ENCODE measurements around the gene SELPLG. TPM values are rescaled to one million over a fixed set of nuclear protein-coding genes. Genes with fewer than 3 reads are reported as not detected.
"Not testable (repeated sequence)": the region's sequence is repeated elsewhere in the genome, so short reads cannot be mapped to it uniquely, and the experiment has no call there.

SELPLG gene
- total RNA-seq, 2 donors from 2014 or later = 4.5 to 12.5 TPM

DNA sequence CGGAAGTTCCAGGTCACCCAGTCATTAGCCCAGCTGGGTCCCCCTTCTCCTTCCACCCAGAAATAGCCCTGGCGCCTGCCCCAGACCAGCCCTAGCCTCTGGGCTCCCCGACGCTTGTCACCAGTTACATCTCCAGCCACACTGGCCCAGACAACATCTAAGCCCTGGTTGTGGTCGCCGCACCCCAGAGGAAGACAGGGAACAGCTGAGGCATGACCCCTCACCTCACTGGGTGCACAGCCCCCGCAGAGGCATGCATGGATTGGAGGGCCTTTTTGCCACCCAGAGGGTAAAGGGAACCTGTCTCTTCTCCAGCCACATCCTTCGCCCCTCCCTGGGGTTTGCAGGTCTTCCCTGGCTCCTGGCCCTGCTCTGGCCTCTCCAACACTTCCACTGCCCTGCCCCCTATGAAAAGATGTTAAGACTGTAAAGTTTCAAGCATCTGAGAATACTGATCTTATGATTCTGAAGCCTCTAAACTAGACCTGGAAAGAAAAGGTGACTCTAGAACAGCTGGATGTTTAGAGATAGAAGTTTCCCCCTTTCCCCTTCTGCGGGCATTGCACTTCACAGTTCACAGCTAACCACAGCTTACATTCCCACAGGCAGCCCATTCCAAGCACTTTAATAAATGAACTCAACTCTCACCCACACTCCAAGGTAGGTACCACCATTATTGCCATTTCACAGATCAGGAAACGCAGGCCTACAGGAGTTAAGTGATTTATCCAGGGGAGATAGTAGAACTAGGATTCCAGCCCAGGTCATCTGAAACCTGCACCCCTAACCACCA, 50.5 kb downstream of the SELPLG start:
- no peak for DNase-seq
- intact Hi-C loops (cut with DNase I) = no loop called here
- peak in 1 of 2 donors; percentile 31 for ATAC-seq

DNA sequence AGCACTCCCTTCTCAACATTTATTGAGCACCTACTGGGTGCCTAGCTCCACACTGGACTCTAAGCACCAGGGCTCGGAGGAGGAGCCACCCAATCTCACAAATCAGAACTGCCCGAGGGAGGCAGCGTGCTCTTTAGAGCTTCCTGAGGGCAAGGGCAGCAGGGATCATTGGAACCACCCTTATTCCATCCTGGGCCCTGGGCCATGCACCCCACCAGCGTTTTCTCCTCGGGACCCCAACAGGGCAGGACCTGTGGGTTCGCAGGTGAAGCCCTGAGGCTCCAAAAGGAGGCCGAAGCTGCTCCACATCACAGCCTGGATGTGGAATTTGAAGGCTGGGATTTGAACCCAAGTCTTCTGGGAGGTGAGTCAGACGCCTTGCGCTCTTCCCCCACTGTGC, 51.2 kb downstream of the SELPLG start:
- no peak for ATAC-seq
- intact Hi-C loops (cut with DNase I) = no loop called here
- DNase-seq = no peak

DNA sequence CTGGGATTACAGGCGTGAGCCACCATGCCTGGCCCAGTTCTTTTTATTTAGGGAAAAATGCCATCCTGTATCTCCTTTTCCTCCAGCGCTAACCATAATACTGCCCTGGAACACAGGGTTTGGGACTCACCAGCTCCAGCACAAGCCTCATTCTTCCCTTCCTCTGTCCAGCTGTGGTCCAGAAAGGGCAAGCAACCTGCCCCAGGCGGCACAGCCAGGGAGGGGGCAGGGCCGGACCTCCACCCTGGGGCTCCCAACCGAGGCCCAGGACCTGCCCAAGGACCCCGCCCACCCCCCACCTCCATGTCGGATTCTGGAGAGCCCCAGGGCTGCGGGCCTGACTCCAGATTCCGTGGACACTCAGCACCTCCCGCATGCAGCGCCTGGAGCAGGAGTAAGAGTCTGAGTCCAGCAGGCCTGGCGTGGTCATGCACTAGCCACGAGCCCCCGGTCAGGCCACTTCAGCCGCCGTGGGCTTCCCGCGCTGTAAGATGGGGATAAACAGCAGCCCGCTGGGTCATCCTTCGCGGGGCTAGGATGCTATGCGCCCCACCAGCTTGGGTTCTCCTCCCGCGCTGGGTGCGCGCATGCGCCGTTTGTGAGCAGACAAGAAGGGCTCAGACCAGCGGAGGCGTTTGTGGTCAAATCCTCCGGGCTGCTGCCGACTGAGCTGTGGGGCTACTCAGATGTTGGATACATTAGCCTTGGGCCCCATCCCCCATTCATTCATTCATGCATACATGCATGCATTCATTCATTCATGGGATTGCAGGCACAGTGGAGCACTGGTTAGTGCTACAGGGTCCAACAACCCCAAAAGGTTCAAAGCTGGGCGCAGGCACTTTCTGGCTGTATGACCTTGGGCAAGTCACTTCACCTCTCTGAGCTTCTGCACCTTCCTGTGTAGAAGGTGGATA, 52.1 kb downstream of the SELPLG start:
- ATAC-seq = no peak
- intact Hi-C loops (cut with DNase I) = no loop called here
- DNase-seq = no peak

DNA sequence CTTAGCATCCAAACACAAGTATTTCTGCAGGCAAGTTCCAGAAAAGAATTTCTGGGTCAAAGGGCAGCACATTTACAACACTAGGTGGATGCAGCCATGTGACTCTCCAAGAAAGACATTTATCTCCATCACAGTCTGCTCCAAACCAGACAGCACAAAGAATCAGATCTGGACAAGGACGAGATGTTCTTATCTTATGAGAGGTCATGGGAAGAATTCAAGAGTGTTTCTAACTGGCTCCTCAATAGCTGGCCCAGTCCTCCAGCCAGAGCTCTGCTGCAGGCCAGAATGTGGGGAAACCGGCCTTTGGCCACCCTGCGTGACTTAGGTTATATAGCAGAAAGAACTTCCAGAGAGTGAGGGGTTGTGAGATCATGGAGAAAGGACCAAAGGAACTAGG, 53.2 kb downstream of the SELPLG start:
- intact Hi-C loops (cut with DNase I) = no loop called here

DNA sequence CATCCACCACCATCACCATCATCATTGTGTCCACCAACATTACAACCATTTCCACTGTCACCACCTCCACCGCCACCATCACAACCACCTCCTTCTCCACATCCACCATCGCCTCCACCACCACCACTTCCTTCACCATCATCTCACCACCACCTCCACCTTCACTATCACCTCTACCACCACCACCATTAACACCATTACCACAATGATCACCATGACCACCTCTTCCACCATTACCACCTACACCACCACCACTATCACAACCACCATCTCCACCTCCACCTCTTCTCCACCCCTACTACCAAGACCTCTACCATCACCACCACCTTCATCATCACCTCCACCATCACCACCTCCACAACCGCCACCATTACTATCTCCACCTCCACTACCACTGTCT, 54.9 kb downstream of the SELPLG start:
- intact Hi-C loops (cut with DNase I) = loop anchor here in 1 of 2 donors (10.0 kb wide), 1 partner anchor 236 kb away; no protein-coding TSS in a partner anchor
- ATAC-seq = no peak
- no peak for DNase-seq

More for the DNA sequence above, 53.2 kb downstream of the SELPLG start:
- DNase-seq = no peak
- ATAC-seq = peak in 1 of 2 donors; percentile 24

DNA sequence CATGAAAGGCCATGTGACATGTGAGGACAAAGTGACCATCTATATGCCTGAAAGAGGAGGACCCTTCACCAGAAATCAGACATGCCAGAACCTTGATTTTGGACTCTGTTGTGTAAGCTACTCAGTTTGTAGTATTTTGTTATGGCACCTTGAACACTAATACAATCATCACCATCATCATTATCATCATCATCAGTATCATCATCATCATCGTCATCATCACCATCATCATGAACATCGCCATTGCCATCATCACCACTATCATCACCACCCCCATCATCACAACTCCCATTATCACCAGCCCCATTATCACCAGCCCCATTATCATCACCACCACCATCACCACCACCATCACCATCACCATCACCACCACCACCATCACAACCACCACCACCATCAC, 55.4 kb downstream of the SELPLG start:
- no peak for ATAC-seq
- intact Hi-C loops (cut with DNase I) = loop anchor here in 1 of 2 donors (10.0 kb wide), 1 partner anchor 237 kb away; no protein-coding TSS in a partner anchor

DNA sequence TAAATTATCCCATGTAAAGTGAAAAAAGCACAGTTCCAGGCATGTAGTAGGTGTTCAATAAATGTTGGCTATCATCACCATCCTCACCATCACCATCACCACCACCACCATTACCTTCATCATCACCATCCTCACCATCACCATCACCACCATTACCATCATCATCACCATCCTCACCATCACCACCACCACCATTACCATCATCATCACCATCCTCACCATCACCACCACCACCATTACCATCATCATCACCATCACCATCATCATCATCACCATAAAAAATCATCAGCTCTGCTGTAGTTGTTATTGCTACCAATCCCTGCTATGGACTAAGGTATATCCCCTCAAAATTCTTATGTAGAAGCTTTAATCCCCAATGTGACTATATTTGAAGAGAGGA, 56.2 kb downstream of the SELPLG start:
- DNase-seq = no peak
- no peak for ATAC-seq
- intact Hi-C loops (cut with DNase I) = loop anchor here in 1 of 2 donors (10.0 kb wide), 1 partner anchor 237 kb away; no protein-coding TSS in a partner anchor

More for the DNA sequence above, 55.4 kb downstream of the SELPLG start:
- DNase-seq = no peak

DNA sequence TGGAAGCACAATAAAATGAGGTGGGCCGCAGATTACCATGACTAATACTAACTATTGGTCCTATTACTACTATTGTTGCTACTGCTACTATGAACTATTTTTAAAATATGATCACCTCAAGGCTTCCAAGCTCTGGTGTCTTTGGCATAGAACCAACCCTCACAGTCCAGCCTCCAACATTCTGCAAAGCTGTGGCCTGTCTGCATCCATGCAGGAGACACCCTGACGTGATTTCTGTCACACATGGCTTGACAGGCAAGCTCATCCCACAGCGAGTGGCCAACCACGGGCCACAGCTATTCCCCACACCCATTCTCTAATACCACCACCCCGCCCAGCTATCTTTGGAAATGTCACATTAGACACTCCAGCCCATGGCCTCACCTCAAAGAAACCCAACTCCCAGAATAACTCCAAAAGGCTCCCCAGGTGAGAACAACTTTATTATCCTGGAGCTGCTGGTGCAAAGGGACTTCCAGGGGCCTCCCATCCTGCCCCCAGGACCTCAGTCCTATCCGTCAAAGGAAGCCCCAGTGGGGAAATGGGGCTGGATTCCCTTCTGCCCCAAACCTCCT, 56.9 kb downstream of the SELPLG start:
- intact Hi-C loops (cut with DNase I) = loop anchor here in 1 of 2 donors (10.0 kb wide), 1 partner anchor 238 kb away; no protein-coding TSS in a partner anchor
- ATAC-seq (peak; percentile 69 to 88), DNase-seq (no peak)

DNA sequence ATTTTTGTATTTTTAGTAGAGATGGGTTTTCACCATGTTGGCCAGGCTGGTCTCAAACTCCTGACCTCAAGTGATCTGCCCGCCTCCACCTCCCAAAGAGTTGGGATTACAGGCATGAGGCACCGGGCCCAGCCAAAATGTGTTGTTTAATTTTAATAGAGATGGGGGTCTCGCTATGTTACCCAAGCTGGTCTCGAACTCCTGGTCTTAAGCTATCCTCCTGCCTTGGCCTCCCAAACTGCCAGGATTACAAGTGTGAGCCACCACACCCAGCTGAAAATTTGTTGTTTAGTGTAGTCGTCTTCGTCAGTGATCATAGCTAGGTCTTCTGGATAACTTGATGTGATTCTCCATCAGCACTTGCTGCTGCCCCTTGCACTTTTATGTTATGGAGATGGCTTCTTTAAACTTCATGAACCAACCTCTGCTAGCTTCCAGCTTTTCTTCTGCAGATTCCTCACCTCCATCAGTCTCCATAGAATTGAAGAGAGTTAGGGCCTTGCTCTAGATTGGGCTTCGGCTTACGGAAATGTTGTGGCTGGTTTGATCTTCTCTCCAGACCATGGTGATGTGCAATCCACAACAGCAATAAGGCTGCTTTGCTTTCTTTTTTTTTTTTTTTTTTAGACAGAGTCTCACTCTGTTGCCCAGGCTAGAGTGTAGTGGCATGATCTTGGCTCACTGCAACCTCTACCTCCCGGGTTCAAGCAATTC, 58.3 kb downstream of the SELPLG start:
- no peak for ATAC-seq
- intact Hi-C loops (cut with DNase I) = loop anchor here in 1 of 2 donors (10.0 kb wide), 1 partner anchor 239 kb away; no protein-coding TSS in a partner anchor
- DNase-seq = no peak

DNA sequence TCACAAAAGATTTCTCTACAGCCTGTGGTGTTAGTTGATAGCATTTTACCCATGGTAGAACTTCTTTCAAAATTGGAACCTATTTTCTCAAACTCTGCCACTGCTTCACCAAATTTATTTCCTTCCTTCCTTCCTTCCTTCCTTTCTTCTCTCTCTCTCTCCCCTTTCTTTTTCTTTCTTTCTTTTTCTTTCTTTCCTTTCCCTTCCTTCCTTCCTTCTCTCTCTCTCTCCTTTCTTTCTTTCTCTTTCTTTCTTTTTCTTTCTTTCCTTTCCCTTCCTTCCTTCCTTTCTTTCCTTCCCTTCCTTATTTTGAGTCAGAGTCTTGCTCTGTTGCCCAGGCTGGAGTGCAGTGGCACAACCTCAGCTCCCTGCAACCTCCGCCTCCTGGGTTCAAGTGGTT, 59.4 kb downstream of the SELPLG start:
- not testable (repeated sequence) for ATAC-seq, DNase-seq
- intact Hi-C loops (cut with DNase I) = loop anchor here in 1 of 2 donors (10.0 kb wide), 1 partner anchor 241 kb away; no protein-coding TSS in a partner anchor

DNA sequence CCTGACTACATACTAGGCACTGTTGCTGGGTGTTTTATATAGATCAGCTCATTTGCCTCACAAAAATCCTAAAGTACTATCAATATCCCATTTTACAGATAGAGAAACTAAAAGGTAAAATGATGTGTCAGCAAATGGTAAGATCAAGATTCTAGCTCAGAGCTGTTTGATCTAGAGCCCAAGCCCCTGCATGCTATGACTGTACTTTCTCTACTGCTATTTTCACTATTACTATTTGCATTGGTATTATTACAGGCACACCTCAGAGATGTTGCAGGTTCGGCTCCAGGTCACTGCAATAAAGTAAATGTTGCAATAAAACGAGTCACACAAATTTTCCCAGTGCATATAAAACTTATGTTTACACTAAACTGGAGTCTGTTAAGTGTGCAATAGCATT, 60.4 kb downstream of the SELPLG start:
- intact Hi-C loops (cut with DNase I) = loop anchor here in 1 of 2 donors (10.0 kb wide), 1 partner anchor 241 kb away; no protein-coding TSS in a partner anchor
- no peak for ATAC-seq

DNA sequence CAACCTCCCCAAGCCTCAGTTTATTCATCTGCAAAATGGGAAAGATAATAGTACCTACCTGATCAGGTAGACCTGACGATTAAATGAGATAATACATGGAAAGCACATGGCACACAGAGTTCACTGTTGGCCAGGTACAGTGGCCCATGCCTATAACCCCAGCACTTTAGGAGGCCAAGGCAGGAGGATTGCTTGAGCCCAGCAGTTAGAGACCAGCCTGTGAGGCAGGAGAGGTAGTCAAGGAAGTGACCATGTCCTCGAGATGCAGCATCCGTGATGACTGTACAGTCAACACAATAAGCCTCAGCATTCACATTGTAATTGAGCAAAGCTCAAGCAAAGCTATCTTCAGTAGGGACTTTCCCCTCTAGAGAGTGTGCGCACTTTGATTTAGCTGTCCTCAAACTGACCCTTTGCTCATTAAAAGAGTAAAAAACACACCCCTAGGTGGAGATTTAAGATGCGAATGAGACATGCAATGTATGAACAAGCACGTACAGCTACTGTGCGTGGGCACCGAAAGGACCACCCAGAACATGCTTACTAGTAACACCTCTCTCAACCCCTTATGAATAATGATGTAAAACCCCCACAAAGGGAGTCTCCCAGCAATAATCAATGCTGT, 61.4 kb downstream of the SELPLG start:
- ATAC-seq (no peak), DNase-seq (no peak)
- intact Hi-C loops (cut with DNase I) = loop anchor here in 1 of 2 donors (10.0 kb wide), 1 partner anchor 243 kb away; no protein-coding TSS in a partner anchor

More for the DNA sequence above, 60.4 kb downstream of the SELPLG start:
- no peak for DNase-seq

Small RNA genes within 50 kb of the gene (microRNA-seq; reads per million reads assigned to microRNA genes)
- gene MIR4496 = 0 reads per million in 2 donors

Other genes starting within 250 kb of the SELPLG start
- gene FICD, start 118.6 kb downstream of the SELPLG start, total RNA-seq = 1 to 10 TPM; 4.6 to 6.3 TPM
- gene SART3, start 72.7 kb downstream of the SELPLG start, total RNA-seq = 10 to 100 TPM; 24.5 to 25.3 TPM
- gene ISCU, start 71.3 kb downstream of the SELPLG start, total RNA-seq = 100 to 1,000 TPM; 241 to 261 TPM
- 1 to 10 TPM; 3.0 to 4.3 TPM for gene TMEM119, start 35.8 kb downstream of the SELPLG start, total RNA-seq
- 100 to 1,000 TPM in 1 of 2 donors, 10 to 100 TPM in 1; 95.0 to 109 TPM for gene CORO1C, start 97.6 kb upstream of the SELPLG start, total RNA-seq
- 10 to 100 TPM; 30.4 to 46.0 TPM for gene SSH1, start 223.7 kb upstream of the SELPLG start, total RNA-seq
- gene DAO, start 246.2 kb upstream of the SELPLG start, total RNA-seq = not detected

Data from left cardiac atrium (tissue), 4 donors.